H1 (cell line): ENCODE measurements around the gene C2orf76. TPM values are rescaled to one million over a fixed set of nuclear protein-coding genes. Genes with fewer than 3 reads are reported as not detected.

Experiments used
- CTCF ChIA-PET: fragments of 300-600 bp; sonication (Branson Sonifier 250); formaldehyde crosslinking; loops from one replicate; lab custom pipeline; 2021; ENCODE audit not compliant: partially characterized antibody; lab: Charles Lee
- POLR2A ChIA-PET: fragments of 300-600 bp; sonication (Branson Sonifier 250); formaldehyde crosslinking; loops from one replicate; lab custom pipeline; 2021; ENCODE audit warnings: inconsistent platforms; ENCODE audit not compliant: partially characterized antibody; lab: Charles Lee
- DNase-seq, 2 experiments: peaks; one replicate each; pipeline versions ENCODE4 v3.0.0 to v3.0.0-alpha.2; 2010 to 2022; ENCODE audit warnings: low spot score in 2 of 2, low read depth in 1 of 2, mixed read lengths in 1 of 2
- FAIRE-seq: peaks from 2 replicates; lab custom pipeline; 2011; peaks lifted over from hg19 to GRCh38; lab: Jason Lieb, UNC
- H2AFZ ChIP-seq: 2 replicates; pipeline ENCODE4 v1.8.1; 2012; ENCODE audit warnings: low read length, inconsistent platforms
- H2AK5ac ChIP-seq: 2 replicates; pipeline ENCODE4 v1.6.1; 2013; ENCODE audit warnings: low read depth, low read length
- H2BK120ac ChIP-seq: replicated peaks from 2 replicates; pipeline ENCODE3; 2013; ENCODE audit warnings: low read depth, low read length, inconsistent platforms
- H2BK12ac ChIP-seq: 2 replicates; pipeline ENCODE4 v1.6.1; 2013; ENCODE audit warnings: low read depth, low read length
- H2BK15ac ChIP-seq: 2 replicates; pipeline ENCODE4 v1.6.1; 2013; ENCODE audit warnings: low read length
- H2BK20ac ChIP-seq: 2 replicates; pipeline ENCODE4 v1.6.1; 2013; ENCODE audit warnings: low read length
- H2BK5ac ChIP-seq: 2 replicates; pipeline ENCODE4 v1.6.1; 2013; ENCODE audit warnings: low read depth, low read length
- H3K14ac ChIP-seq: 2 replicates; pipeline ENCODE4 v1.6.1; 2013; ENCODE audit warnings: inconsistent platforms; ENCODE audit not compliant: insufficient read length
- H3K18ac ChIP-seq: 2 replicates; pipeline ENCODE4 v1.6.1; 2013; ENCODE audit warnings: low read length; ENCODE audit errors: extremely low read depth
- H3K23ac ChIP-seq: 2 replicates; pipeline ENCODE4 v1.6.1; 2013; ENCODE audit warnings: inconsistent platforms; ENCODE audit not compliant: insufficient read length
- H3K23me2 ChIP-seq: 2 replicates; pipeline ENCODE4 v1.6.1; 2013; ENCODE audit warnings: low read depth, low read length
- H3K27ac ChIP-seq: 2 replicates; pipeline ENCODE4 v1.6.1; 2011; ENCODE audit warnings: low read depth, low read length, inconsistent platforms
- H3K27me3 ChIP-seq, 4 experiments: replicated peaks in 1 of 4; 1 replicate in 1 of 4; 2 replicates in 3 of 4; pipeline versions ENCODE4 v1.6.1 to v1.8.1; 2011 to 2013; ENCODE audit warnings: low read length in 3 of 4, mild to moderate bottlenecking in 3 of 4, inconsistent platforms in 2 of 4, mixed read lengths in 2 of 4, moderate library complexity in 1 of 4; ENCODE audit not compliant: control insufficient read depth in 3 of 4, insufficient read depth in 3 of 4; ENCODE audit errors: extremely low read depth in 1 of 4
- H3K36me3 ChIP-seq, 4 experiments: 2 replicates each; pipeline versions ENCODE4 v1.6.1 to v1.8.1; 2011 to 2013; ENCODE audit warnings: mild to moderate bottlenecking in 4 of 4, low read length in 3 of 4, moderate library complexity in 2 of 4, control low read depth in 1 of 4, inconsistent platforms in 1 of 4; ENCODE audit not compliant: insufficient read depth in 4 of 4, control insufficient read depth in 2 of 4
- H3K4ac ChIP-seq: replicated peaks from 2 replicates; pipeline ENCODE3; 2013; ENCODE audit warnings: low read length, low read depth, mixed read lengths, inconsistent platforms; ENCODE audit not compliant: insufficient read length
- H3K4me1 ChIP-seq, 4 experiments: replicated peaks in 1 of 4; 1 replicate in 1 of 4; 2 replicates in 3 of 4; pipeline versions ENCODE4 v1.6.1 to v1.8.1; 2011 to 2013; ENCODE audit warnings: low read length in 3 of 4, inconsistent platforms in 2 of 4, mixed read lengths in 1 of 4; ENCODE audit not compliant: insufficient read depth in 4 of 4, control insufficient read depth in 3 of 4
- H3K4me2 ChIP-seq, 2 experiments: 2 replicates each; pipeline versions ENCODE4 v1.6.1 to v1.8.1; 2011 to 2013; ENCODE audit warnings: low read depth in 2 of 2, low read length in 2 of 2, control low read depth in 1 of 2, inconsistent platforms in 1 of 2, mild to moderate bottlenecking in 1 of 2; ENCODE audit not compliant: insufficient read depth in 1 of 2
- H3K4me3 ChIP-seq, 4 experiments: fragments of 200-600, 300-600 bp in 1 of 4; sonication (generic), shearing (Covaris generic), sonication (Bioruptor Twin) in 1 of 4; 2 replicates each; pipeline versions ENCODE4 v1.5.1 to v1.8.1; 2011 to 2016; ENCODE audit warnings: low read length in 4 of 4, low read depth in 3 of 4, control low read depth in 2 of 4, inconsistent platforms in 2 of 4, mild to moderate bottlenecking in 2 of 4, mixed read lengths in 1 of 4, moderate library complexity in 1 of 4; ENCODE audit not compliant: insufficient read depth in 2 of 4; ENCODE audit errors: extremely low read depth in 1 of 4
- H3K56ac ChIP-seq: replicated peaks from 2 replicates; pipeline ENCODE3; 2013; ENCODE audit warnings: low read depth, mild to moderate bottlenecking, mixed read lengths, low read length, inconsistent platforms; ENCODE audit not compliant: insufficient read length
- H3K79me1 ChIP-seq: 2 replicates; pipeline ENCODE4 v1.6.1; 2013; ENCODE audit warnings: low read depth, low read length, control low read depth
- H3K79me2 ChIP-seq, 2 experiments: 2 replicates each; pipeline versions ENCODE4 v1.6.1 to v1.8.1; 2012 to 2013; ENCODE audit warnings: low read length in 2 of 2, mild to moderate bottlenecking in 2 of 2, inconsistent platforms in 1 of 2; ENCODE audit not compliant: insufficient read depth in 2 of 2, control insufficient read depth in 1 of 2
- H3K9ac ChIP-seq, 4 experiments: replicated peaks in 1 of 4; 1 replicate in 1 of 4; 2 replicates in 3 of 4; pipeline versions ENCODE4 v1.6.1 to v1.8.1; 2011 to 2013; ENCODE audit warnings: low read depth in 3 of 4, low read length in 3 of 4, control low read depth in 2 of 4, mild to moderate bottlenecking in 2 of 4, moderate library complexity in 2 of 4, inconsistent platforms in 1 of 4; ENCODE audit errors: extremely low read depth in 1 of 4
- H3K9me3 ChIP-seq, 2 experiments: 2 replicates each; pipeline versions ENCODE4 v1.6.1 to v1.8.1; 2012 to 2013; ENCODE audit warnings: mild to moderate bottlenecking in 2 of 2, moderate library complexity in 2 of 2, control low read depth in 1 of 2, inconsistent platforms in 1 of 2, low read depth in 1 of 2, low read length in 1 of 2, mixed read lengths in 1 of 2; ENCODE audit not compliant: insufficient read depth in 2 of 2
- H4K20me1 ChIP-seq, 2 experiments: replicated peaks in 1 of 2; 2 replicates each; pipeline versions ENCODE3 to v1.8.1; 2011 to 2013; ENCODE audit warnings: inconsistent platforms in 2 of 2, low read length in 2 of 2, mild to moderate bottlenecking in 1 of 2; ENCODE audit not compliant: insufficient read depth in 2 of 2, control insufficient read depth in 1 of 2
- H4K5ac ChIP-seq: 2 replicates; pipeline ENCODE4 v1.6.1; 2013; ENCODE audit warnings: low read length, low read depth, mixed read lengths, inconsistent platforms; ENCODE audit not compliant: insufficient read length
- H4K8ac ChIP-seq: 2 replicates; pipeline ENCODE4 v1.8.0; 2013; ENCODE audit warnings: mild to moderate bottlenecking, moderate library complexity, low read length, inconsistent platforms; ENCODE audit not compliant: insufficient read depth; ENCODE audit errors: extremely low read depth
- H4K91ac ChIP-seq: replicated peaks from 2 replicates; pipeline ENCODE3; 2013; ENCODE audit warnings: low read length, mixed read lengths, inconsistent platforms; ENCODE audit not compliant: insufficient read length
- ASH2L ChIP-seq: fragments of 200-600, 300-600 bp; sonication (generic); IDR thresholded peaks from one replicate; pipeline ENCODE4 v1.7.1; 2017; ENCODE audit warnings: low read length
- BCL11A ChIP-seq, 2 experiments: IDR thresholded peaks; one replicate each; pipeline ENCODE4 v1.6.1; 2011; ENCODE audit warnings: low read depth in 2 of 2, low read length in 2 of 2, mild to moderate bottlenecking in 2 of 2
- EP300 ChIP-seq, 2 experiments: IDR thresholded peaks; 1 replicate in 1 of 2; 2 replicates in 1 of 2; pipeline ENCODE4 v1.6.1; 2011 to 2012; ENCODE audit warnings: low read depth in 2 of 2, low read length in 2 of 2, mild to moderate bottlenecking in 2 of 2, borderline replicate concordance in 1 of 2, inconsistent platforms in 1 of 2, moderate library complexity in 1 of 2
- FOSL1 ChIP-seq: IDR thresholded peaks from 2 replicates; pipeline ENCODE4 v1.6.1; 2011; ENCODE audit warnings: mild to moderate bottlenecking, low read depth, low read length, moderate library complexity; ENCODE audit not compliant: insufficient read depth
- GABPA ChIP-seq: IDR thresholded peaks from 2 replicates; pipeline ENCODE4 v1.6.1; 2011; ENCODE audit warnings: mild to moderate bottlenecking, low read length, moderate library complexity, borderline replicate concordance; ENCODE audit not compliant: insufficient read depth
- GTF2F1 ChIP-seq: IDR thresholded peaks from 2 replicates; pipeline ENCODE4 v1.6.1; 2012; ENCODE audit warnings: low read depth, low read length, improper control_type of control experiment, borderline replicate concordance
- SIN3A ChIP-seq, 2 experiments: IDR thresholded peaks in 1 of 2; conservative IDR thresholded peaks in 1 of 2; 2 replicates each; pipeline ENCODE4 v1.6.1; 2011 to 2012; ENCODE audit warnings: low read length in 2 of 2, improper control_type of control experiment in 1 of 2, low read depth in 1 of 2, mild to moderate bottlenecking in 1 of 2
- SIRT6 ChIP-seq: IDR thresholded peaks from one replicate; pipeline ENCODE4 v1.7.1; 2012; ENCODE audit warnings: low read length, inconsistent platforms
- SRF ChIP-seq: IDR thresholded peaks from 2 replicates; pipeline ENCODE4 v1.6.1; 2011; ENCODE audit warnings: mild to moderate bottlenecking, low read depth, low read length, moderate library complexity
- SUZ12 ChIP-seq: fragments of 200-600 bp; sonication (generic); IDR thresholded peaks from 2 replicates; pipeline ENCODE4 v1.6.1; 2012; ENCODE audit warnings: mild to moderate bottlenecking, inconsistent platforms, low read length, moderate library complexity, mixed read lengths
- WGBS, 2 experiments: shearing (Covaris generic) in 1 of 2; methylation state at CpG; one replicate each; pipeline versions ENCODE4 v1.1.6 to v1.1.7; 2013 to 2015; ENCODE audit warnings: low lambda C conversion rate in 2 of 2, mixed read lengths in 2 of 2, inconsistent platforms in 1 of 2, low coverage in 1 of 2, missing lambda C conversion rate in 1 of 2; ENCODE audit not compliant: insufficient replicate concordance in 2 of 2, insufficient coverage in 1 of 2, insufficient read length in 1 of 2; ENCODE audit errors: extremely low coverage in 1 of 2, missing lambda C conversion rate in 1 of 2; 5-methylcytosine and 5-hydroxymethylcytosine counted together
- polyA plus RNA-seq, 7 experiments: library from polyadenylated mRNA; depleted of rRNA in 3 of 7; stranded (reverse) in 5 of 7; unstranded in 2 of 7; fragments of >200 nt in 5 of 7; fragments of 200-250 nt in 2 of 7; gene quantifications; 1 replicate in 5 of 7; 2 replicates in 1 of 7; 4 replicates in 1 of 7; pipeline versions ENCODE4 v1.2.1 to v1.2.3, GENCODE V29; 2011 to 2013; ENCODE audit warnings: missing spikeins in 2 of 7, mixed read lengths in 2 of 7
- total RNA-seq: library from RNA; stranded (reverse); fragmentation: NEBNext Ultra II Directional; extraction: Animal tissue kit (Norgen Biotek cat#: 25700); gene quantifications from 2 replicates; pipeline ENCODE4 v1.2.1, GENCODE V29; 2021
- TF ChIP-seq, protein P1 (sequence below): IDR thresholded peaks from 2 replicates; pipeline ENCODE4 v1.6.1; 2012; ENCODE audit warnings: inconsistent platforms

Gene C2orf76
- total and polyA plus RNA-seq, 2 of the 8 experiments (the other 6 are each of a cell fraction or from before 2014, with no cell fraction given): 4.4 to 5.0 TPM

DNA sequence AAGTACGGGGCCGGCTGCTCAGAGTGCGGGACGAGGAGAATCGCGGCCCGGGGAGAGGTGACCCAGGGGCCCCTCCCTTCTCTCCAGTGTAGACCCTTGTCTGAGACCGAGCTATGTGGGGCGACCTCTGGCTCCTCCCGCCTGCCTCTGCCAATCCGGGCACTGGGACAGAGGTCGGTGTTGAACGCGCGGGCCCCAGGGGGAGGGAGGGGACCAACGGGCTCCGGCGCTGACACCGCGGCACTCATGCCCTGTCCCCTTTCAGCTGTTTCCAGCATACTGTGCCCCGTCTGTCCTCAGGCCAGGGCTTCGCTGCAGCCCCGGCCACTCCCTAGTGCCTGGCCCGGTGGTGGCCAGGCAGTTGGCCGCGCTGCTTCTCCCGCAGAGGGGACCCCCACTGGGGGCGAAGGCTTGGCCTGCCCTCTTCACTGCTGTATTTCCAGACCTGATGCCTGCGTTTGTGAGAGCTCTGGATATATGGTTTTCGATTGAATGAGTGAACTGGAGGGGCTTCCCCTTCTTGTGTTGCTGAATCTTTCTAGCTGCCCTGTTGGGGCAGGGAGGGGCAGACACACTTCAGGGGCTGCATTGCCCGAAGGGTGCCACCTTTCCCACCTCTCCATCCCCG is 952 bp upstream of the C2orf76 start:
- Histone ChIP-seq H4K5ac (no peak overlapping the region), H2AK5ac (no peak overlapping the region), H2BK5ac (peak overlapping the region; percentile 90; the same call in 1 of the 2 replicates), H3K9ac (peak overlapping the region; percentile 42 to 69 (median 59); a peak in 6 of 7 replicates), H3K9me3 (no peaks in the 10 kb centered on the region), H2BK15ac (0 out of 2 replicates have a peak overlapping the region, but pooled peaks have one; percentile 72), H3K27me3 (no peaks in the 10 kb centered on the region), H3K4me2 (peak overlapping the region; percentile 82 to 91), H3K4ac (no peak overlapping the region), H3K27ac (no peak overlapping the region), H3K14ac (no peak overlapping the region), H4K20me1 (peaks cover 5 to 17% of the 10 kb centered on the region in 2 experiments), H3K4me1 (peaks cover 3 to 12% (median 7%) of the 10 kb centered on the region in 4 experiments; a peak in 6 of 7 replicates), H4K8ac (peak overlapping the region; percentile 75; the same call in 1 of the 2 replicates), H3K23me2 (peaks cover 16% of the 10 kb centered on the region), H3K23ac (no peak overlapping the region), H3K56ac (peak overlapping the region; percentile 92), H3K79me1 (peaks cover 15% of the 10 kb centered on the region), H2AFZ (0 out of 2 replicates have a peak overlapping the region, but pooled peaks have one; percentile 25), H3K36me3 (peaks cover 24 to 42% (median 37%) of the 10 kb centered on the region in 4 experiments), H4K91ac (peak overlapping the region; percentile 45), H3K79me2 (peaks cover 0 to 35% of the 10 kb centered on the region in 2 experiments; a peak in 2 of 4 replicates), H2BK120ac (no peak overlapping the region), H2BK20ac (no peak overlapping the region), H3K4me3 (peak overlapping the region; percentile 83 to 95 (median 86)), H3K18ac (peak overlapping the region; percentile 93), H2BK12ac (0 out of 2 replicates have a peak overlapping the region, but pooled peaks have one; percentile 39)
- POLR2A ChIA-PET: interaction anchor here (0.8 to 6.3 kb wide), 8 partner anchors 9 to 103 kb away, joined by 3 to 35 read pairs (median 4); partner anchors contain the start of gene TMEM37
- FAIRE-seq: no peak
- peak in 1 of 2 experiments; percentile 75 for DNase-seq
- CTCF ChIA-PET: interaction anchor here (0.5 to 1.8 kb wide), 8 partner anchors 10 to 106 kb away, joined by 3 to 10 read pairs (median 3); no protein-coding TSS in a partner anchor
- 10% methylated on average over 21 of the region's 32 CpGs; no CpG with 5 or more reads in 1 of the 2 experiments for WGBS, 2 experiments
- TF ChIP-seq, protein P1, sequence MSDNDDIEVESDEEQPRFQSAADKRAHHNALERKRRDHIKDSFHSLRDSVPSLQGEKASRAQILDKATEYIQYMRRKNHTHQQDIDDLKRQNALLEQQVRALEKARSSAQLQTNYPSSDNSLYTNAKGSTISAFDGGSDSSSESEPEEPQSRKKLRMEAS: peak; percentile 28; the same call in 1 of the 2 replicates
- TF ChIP-seq BCL11A (IDR thresholded peaks at IDR 0.05; ENCODE audit: low read depth in 2 of 2, low read length in 2 of 2) (no peak), SIRT6 (no peak), GTF2F1 (no peak), GABPA (no peak), SRF (no peak), EP300 (IDR thresholded peaks at IDR 0.05; ENCODE audit: borderline replicate concordance in 1 of 2, low read depth in 2 of 2, low read length in 2 of 2) (no peak), SIN3A (conservative IDR thresholded peaks at IDR 0.05 in 1 of 2, IDR thresholded peaks at IDR 0.05 in 1 of 2; ENCODE audit: low read depth in 1 of 2, low read length in 2 of 2) (peak in 1 of 2 experiments; percentile 16; a peak in 1 of 4 replicates), SUZ12 (no peak), FOSL1 (no peak), ASH2L (peak; percentile 67)
